ENCODE data around the gene BEND3. TPM values are rescaled to one million over a fixed set of nuclear protein-coding genes. Genes with fewer than 3 reads are reported as not detected.
"Not testable (repeated sequence)": the region's sequence is repeated elsewhere in the genome, so short reads cannot be mapped to it uniquely, and the experiment has no call there.

The BEND3 gene
- total RNA-seq, 4 donors from 2014 or later = 1.3 to 8.5 (median 1.7) TPM

GRCh38 chr6:107101686-107102413 is 13.5 kb downstream of the BEND3 start:
- no peak for TF ChIP-seq CTCF (IDR thresholded peaks at IDR 0.05)
- no peak for DNase-seq (ENCODE audit: low spot score)

GRCh38 chr6:107101211-107101610 is 14.1 kb downstream of the BEND3 start:
- TF ChIP-seq CTCF (IDR thresholded peaks at IDR 0.05) = no peak
- ATAC-seq (ENCODE audit: low FRiP score) (no peak), DNase-seq (ENCODE audit: low spot score) (no peak)

More at GRCh38 chr6:107101686-107102413, 13.5 kb downstream of the BEND3 start:
- ATAC-seq (ENCODE audit: low FRiP score) = no peak

- TF ChIP-seq CTCF (IDR thresholded peaks at IDR 0.05) = no peak
- DNase-seq (ENCODE audit: low spot score) = no peak
- ATAC-seq (ENCODE audit: low FRiP score) = no peak
Observed at GRCh38 chr6:107098436-107099307, 16.6 kb downstream of the BEND3 start.

- not testable (repeated sequence) for DNase-seq (ENCODE audit: low spot score); ATAC-seq (ENCODE audit: low FRiP score)
Observed at GRCh38 chr6:107084459-107084858, 30.9 kb downstream of the BEND3 start.

GRCh38 chr6:107083921-107084320 is 31.4 kb downstream of the BEND3 start:
- DNase-seq (ENCODE audit: low spot score) = no peak
- no peak for ATAC-seq (ENCODE audit: low FRiP score)
- no peak for TF ChIP-seq CTCF (IDR thresholded peaks at IDR 0.05)

- no peak for ATAC-seq (ENCODE audit: low FRiP score)
- DNase-seq (ENCODE audit: low spot score) = no peak
- TF ChIP-seq CTCF (IDR thresholded peaks at IDR 0.05) = no peak
Observed at GRCh38 chr6:107083047-107083768, 32.1 kb downstream of the BEND3 start.

GRCh38 chr6:107082045-107082444 is 33.3 kb downstream of the BEND3 start:
- DNase-seq (ENCODE audit: low spot score) = no peak
- ATAC-seq (ENCODE audit: low FRiP score) = no peak
- TF ChIP-seq CTCF (IDR thresholded peaks at IDR 0.05) = no peak

Data from omental fat pad (tissue), 4 donors.